LNCAP (cell line): ENCODE measurements around the gene ZSWIM7.

Experiments
- TF ChIP-seq, protein P1 (sequence below): fragments of 450-650 bp; IDR thresholded peaks from 2 replicates; pipeline ENCODE4 v1.5.1; 2017; ENCODE audit warnings: mild to moderate bottlenecking

ZSWIM7 gene

GRCh38 chr17:16007439-16007838, 7.9 kb upstream of the ZSWIM7 start:
- TF ChIP-seq, protein P1, sequence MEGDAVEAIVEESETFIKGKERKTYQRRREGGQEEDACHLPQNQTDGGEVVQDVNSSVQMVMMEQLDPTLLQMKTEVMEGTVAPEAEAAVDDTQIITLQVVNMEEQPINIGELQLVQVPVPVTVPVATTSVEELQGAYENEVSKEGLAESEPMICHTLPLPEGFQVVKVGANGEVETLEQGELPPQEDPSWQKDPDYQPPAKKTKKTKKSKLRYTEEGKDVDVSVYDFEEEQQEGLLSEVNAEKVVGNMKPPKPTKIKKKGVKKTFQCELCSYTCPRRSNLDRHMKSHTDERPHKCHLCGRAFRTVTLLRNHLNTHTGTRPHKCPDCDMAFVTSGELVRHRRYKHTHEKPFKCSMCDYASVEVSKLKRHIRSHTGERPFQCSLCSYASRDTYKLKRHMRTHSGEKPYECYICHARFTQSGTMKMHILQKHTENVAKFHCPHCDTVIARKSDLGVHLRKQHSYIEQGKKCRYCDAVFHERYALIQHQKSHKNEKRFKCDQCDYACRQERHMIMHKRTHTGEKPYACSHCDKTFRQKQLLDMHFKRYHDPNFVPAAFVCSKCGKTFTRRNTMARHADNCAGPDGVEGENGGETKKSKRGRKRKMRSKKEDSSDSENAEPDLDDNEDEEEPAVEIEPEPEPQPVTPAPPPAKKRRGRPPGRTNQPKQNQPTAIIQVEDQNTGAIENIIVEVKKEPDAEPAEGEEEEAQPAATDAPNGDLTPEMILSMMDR = no peak

DNA sequence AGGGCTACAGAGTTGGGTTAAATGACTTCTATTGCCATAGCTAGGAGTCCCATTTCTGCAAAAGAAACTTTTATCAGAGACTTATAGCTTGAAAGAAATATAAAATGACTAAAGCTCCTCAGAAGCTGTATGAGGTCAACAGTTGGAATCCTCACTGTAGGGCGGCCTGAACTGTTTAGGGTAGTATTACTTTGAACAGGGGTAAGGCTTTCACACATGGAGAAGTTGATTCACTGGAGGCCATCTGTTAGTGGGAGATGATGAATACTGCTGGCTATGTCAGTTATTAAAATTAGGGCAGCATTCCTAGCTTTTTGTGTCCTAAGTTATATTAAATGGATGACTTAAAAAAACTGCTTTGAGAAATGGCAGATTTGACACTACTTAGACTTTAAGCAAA, 6.1 kb upstream of the ZSWIM7 start:
- TF ChIP-seq, protein P1 = no peak

DNA sequence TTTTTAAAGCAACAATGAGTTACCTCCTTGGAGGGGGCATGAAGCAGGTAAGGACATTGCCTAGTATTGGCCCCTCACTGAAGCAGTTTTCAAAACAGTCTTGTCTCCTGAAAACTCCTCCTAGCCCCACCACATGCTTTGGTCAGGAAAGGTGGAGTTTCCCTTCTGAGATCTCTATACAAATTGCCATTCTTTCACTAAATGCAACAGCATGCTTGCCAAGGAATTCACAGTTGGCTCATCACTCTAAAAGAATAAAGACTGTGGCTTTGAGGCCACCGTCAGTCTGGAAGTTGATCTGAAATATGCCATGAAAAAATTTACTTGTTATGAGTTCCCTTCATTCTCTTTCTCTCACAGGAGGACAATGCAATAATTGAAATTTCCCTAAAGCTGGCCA, 4.3 kb upstream of the ZSWIM7 start:
- TF ChIP-seq, protein P1 = no peak

GRCh38 chr17:16002708-16003260, 3.3 kb upstream of the ZSWIM7 start:
- TF ChIP-seq, protein P1 = no peak

GRCh38 chr17:16001226-16001897, 1.9 kb upstream of the ZSWIM7 start:
- TF ChIP-seq, protein P1 = no peak

GRCh38 chr17:15999974-16000827, 697 bp upstream of the ZSWIM7 start:
- TF ChIP-seq, protein P1 = no peak

- TF ChIP-seq, protein P1 = no peak
Measured at GRCh38 chr17:15998031-15998562, 1.4 kb downstream of the ZSWIM7 start.
